Activated CD4-positive, alpha-beta T cell treated with anti-CD3 and anti-CD28 coated beads for 4 hours (primary cell): ENCODE data around the gene TTLL1.

Experiments used
- DNase-seq, 2 donors: peaks; one replicate each; pipeline ENCODE4 v3.0.0-alpha.2; 2020

Gene TTLL1

GRCh38 chr22:43088984-43089717, at the start of gene TTLL1:
TSS of gene TTLL1 (minus strand) at chr22:43089391. CDS start at chr22:43075586, 13,805 bp downstream.
- DNase-seq = peak; percentile 82 to 84

DNA sequence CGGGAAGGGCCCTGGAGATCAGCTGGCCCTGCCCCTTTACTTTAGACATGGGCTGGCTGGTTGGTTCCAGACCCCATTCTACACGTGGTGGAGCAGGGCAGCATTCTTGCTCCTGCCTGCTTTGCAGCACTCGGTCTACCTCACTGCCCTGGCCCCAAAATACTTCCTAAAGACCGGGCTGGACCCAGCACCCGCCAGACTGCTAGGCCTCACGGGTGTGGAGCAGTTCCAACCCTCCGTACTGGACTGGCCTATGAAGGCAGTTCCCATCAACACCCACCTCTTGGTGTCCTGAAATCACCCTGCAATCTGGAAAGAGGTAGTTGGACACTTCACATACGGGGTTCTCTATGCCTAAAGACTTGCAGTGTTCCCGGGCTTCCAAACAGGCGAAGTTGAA, 47.6 kb upstream of the TTLL1 start:
- DNase-seq = no peak

DNA sequence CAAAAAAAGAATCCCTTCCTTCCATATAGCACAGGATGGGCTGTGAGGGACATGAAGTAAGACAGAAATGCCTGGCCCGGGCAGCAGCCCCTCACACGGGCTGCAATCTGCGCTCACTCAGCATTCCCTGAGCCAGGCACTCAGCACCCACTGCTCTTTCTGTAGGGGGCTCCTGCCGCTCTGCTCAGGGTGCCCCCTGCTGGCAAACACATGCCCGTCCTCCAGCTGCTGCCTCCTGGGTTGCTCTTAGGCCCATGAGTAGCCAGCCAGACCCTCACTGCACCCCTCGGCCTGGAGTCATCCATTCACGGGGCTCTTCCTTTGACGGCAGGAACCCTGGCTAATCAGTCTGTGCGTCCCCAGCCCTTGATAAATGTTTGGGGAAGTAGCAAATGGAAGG, 47.1 kb upstream of the TTLL1 start:
- DNase-seq = peak; percentile 24 to 32

DNA sequence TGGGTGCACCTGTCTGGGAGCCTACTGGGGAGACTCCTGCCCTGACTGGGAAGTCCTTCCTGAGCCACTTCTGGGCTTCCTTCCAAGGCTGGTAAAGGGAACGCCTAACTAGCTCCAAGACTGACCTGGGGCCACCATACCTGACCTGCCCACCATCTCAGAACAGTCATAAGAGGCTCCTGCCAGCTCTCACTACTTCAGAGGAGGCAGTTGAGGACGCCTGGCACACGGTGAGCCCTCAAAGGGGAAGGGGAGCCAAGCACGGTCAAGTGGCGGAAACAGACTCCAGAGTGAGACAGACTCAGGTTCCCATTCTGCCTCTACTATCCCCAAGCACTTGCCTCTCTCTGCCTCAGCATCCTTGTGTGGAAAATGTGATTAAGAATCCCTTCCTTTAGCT, 46.4 kb upstream of the TTLL1 start:
- no peak for DNase-seq

DNA sequence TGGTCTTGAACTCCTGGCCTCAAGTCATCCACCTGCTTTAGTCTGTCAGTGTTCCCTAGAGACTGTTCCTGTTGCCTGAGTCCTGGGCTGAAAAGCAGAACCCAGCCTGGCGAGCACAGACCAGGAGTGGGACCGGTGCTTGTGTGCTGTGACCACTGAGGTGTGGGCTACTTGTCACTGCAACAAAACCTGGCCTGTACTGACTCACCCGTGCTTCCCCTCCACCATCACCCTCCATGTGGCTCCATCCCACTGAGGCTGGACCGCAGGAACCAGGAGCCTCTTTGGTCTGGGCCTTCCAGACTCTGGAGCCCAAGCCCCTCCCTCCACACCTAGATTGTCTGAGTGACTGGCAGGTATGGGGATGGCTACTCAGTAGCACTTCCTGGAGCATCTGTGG, 45.4 kb upstream of the TTLL1 start:
- DNase-seq = no peak

DNA sequence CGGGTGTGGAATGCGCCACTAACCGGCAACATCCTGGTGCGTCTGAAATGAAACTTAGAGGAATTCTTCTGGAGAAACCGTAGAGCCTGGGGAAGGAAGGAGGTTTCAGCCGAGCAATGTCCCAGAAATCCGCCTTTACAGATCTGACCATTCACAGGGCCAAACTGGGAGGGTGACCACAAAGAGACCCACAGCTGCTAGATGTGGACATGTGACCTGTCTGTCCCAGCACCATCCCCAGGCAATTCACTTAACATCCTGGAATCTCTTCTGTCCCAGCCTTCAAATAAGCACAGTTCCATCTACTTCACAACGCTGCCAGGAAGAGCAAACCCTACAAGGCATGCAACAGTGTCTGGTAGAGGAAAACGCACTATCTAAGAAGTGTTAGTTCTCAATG, 44.2 kb upstream of the TTLL1 start:
- DNase-seq = no peak

DNA sequence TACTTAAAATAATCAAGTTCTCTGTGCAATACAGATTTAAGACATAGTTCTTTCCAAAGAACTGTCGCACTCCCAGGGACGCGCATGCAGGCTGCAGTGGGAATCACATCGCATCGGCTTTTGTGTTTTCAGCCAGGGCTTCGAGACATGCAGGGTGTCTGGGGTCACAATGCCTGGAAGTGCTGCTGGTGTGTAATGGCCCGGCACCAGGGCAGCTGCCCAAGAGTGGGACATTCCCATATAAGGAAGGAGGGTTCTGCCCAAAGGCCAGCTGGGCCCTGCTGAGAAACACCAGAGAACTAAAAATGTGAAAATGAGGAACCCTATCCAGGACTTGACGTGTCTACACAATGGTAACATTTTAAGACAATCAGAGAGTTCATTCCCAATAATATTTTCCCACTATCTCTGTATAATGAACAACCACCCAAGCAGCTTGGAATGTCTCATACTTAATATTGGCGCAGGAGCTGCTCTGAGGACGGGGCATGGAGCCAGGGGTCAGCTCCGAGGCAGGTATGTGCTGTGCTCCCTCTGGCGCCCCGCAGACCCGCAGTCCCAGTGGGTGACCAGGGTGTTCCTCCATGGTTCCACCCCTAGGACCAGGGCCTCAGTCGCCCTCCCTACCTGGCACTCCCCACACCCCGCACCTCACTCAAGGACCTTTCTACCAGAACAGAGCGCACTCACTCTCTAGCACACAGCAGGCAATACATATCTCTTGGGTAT, 42.7 kb upstream of the TTLL1 start:
- no peak for DNase-seq

GRCh38 chr22:43129426-43130425, 40.5 kb upstream of the TTLL1 start:
- DNase-seq = no peak

DNA sequence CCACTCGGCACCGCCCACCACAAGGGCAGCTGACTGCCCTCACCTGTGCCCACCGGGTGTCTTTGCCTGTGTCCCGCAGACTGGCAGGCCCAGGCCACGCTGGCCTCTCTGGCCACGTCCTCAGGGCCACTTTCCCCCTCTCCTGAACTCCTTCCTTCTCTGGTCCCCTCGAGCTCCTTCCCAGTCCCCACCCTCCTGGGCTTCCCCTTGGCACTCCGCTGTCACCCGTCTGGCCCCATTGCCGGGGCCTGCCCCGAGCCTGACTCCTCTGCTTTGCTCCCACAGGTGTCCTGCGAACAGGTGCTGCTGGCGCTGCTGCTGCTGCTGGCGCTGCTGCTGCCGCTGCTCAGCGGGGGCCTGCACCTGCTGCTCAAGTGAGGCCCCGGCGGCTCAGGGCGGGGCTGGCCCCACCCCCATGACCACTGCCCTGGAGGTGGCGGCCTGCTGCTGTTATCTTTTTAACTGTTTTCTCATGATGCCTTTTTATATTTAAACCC, 39.8 kb upstream of the TTLL1 start:
- DNase-seq = no peak

- DNase-seq = no peak
Observed at GRCh38 chr22:43128116-43128515, 38.9 kb upstream of the TTLL1 start.

GRCh38 chr22:43127166-43127908, 38.1 kb upstream of the TTLL1 start:
- no peak for DNase-seq

GRCh38 chr22:43126501-43127165, 37.4 kb upstream of the TTLL1 start:
- no peak for DNase-seq

DNA sequence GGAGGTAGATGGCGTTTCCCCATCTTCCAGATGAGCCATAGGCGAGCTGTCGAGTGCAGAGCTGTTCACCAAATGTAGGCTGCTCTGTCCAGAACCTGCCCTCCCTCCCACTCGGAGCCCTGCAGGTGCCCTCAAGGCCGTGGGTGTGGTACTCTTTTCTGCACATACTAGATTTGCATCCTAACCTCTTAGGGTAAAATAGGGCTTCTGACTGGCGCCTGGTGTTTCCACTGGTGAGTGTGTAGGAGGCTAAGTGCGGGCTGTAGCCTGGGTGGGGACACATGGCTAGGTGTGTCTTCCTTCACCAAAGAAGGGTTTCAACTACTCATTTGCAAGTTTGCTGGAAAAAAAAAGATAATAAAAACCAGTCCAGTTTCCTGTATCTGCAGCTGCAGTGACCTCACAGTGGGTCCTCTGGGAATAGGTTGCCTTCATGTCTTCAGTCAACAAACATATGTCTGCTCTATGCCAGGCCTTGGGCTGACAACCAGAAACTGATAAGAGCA, 29.8 kb upstream of the TTLL1 start:
- no peak for DNase-seq

- DNase-seq = no peak
Observed at GRCh38 chr22:43118024-43118849, 29.0 kb upstream of the TTLL1 start.

DNA sequence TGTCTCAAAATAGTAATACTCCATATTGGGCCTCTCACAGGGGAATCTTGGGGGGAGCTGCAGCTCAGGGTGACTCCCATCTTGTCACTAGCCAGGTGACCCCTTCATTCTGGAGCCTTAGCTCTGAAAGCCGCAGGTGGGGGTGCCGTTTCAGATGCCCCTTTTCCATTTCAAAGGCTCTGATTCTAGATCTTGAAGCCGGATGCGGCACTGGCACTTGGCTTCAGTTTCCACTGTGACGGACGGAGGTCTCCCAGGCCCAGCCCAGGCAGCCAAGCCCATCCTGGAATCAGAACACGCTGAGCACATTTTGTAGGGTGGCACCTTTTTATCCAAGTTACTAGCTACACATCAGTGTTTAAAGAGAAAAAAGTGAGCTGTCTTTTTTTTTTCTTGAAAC, 27.7 kb upstream of the TTLL1 start:
- DNase-seq = no peak

DNA sequence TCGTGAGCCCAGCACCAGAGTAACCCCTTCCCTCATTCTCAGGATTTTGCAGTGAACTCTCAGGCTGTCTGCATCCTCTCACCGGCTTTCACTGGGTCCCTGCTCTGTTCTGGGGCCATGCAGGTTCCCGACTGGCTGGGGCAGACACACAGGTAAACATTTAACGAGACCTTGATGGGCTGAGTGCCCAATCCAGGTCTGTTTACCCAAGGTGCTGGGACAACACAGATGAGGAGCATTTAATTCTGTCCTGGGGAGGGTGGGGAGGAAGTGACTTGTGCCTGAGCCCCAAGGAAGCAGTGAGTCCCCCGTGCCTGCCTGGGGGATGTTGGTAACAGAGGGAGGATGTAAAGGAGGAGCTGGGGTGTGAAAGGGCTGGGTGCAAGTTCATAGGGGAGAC, 25.8 kb upstream of the TTLL1 start:
- no peak for DNase-seq

DNA sequence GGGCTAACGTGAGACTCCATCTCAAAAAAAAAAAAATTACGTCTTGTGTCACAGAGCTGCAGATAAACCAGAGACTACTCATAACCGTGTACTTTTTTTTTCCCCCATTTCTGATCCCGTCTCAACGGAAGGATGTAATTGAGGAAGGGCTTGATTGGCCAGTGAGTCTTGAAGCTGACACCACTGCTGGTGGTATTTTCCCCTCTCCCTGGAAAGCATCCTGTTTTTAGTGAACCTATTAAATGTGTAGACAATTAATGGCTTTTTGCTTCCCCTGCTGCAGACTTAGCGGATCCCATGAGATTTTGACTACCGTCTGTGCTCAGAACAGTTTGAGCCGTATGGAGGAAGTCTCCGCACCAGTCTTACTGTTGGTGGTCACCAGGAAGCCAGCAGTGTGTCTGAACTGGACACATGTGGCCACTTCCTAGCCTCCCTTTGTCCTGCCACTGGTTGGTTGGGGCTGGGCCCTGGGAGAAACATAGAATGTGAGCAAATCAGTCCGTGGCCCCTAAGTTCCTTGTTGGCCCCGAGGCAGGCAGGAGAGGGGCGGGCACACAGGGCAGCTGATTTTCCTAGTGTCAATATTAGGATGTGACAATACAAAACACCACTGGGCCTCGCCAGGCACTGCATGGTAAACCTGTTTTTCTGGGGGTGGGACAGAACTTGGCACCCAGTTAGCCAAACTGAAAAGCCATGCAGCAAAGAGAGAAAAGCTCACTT, 24.5 kb upstream of the TTLL1 start:
- no peak for DNase-seq

- DNase-seq = peak; percentile 51 to 53
Observed at GRCh38 chr22:43110927-43111623, 21.9 kb upstream of the TTLL1 start.

GRCh38 chr22:43110444-43110926, 21.3 kb upstream of the TTLL1 start, which contains the start of gene BIK:
TSS of gene BIK (plus strand) at chr22:43110750. CDS start at chr22:43124023, 13,273 bp downstream.
- peak; percentile 39 to 49 for DNase-seq
